ENCODE results near the gene NR2F2.

DNA sequence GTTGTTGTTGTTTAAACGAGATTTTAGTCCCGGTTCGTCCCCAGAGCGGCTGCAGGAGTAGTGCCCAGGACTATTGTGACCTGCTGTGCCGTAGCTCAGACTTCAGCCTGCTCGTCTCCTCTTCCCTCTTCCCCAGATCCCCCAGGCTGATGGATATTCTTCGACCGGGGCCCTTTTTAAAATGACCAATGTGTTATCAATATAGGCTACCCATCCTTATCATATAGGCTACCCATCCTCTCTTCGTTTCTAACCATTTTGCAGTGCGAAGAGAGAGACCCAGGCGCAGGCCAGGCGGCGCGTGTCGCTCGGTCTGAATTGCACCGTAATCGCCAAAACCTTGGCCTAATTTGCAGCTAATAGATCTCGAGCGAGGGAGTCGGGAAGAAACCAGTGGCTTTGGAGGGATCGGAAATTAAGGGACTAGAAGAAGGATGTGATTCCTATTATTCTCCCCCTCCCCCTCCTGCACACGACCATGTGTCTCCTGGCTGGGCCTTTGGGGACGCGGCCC, 23.0 kb downstream of the NR2F2 start:
- TF ChIP-seq EZH2 (IDR thresholded peaks at IDR 0.05), result no peak
- TF ChIP-seq, protein P1, sequence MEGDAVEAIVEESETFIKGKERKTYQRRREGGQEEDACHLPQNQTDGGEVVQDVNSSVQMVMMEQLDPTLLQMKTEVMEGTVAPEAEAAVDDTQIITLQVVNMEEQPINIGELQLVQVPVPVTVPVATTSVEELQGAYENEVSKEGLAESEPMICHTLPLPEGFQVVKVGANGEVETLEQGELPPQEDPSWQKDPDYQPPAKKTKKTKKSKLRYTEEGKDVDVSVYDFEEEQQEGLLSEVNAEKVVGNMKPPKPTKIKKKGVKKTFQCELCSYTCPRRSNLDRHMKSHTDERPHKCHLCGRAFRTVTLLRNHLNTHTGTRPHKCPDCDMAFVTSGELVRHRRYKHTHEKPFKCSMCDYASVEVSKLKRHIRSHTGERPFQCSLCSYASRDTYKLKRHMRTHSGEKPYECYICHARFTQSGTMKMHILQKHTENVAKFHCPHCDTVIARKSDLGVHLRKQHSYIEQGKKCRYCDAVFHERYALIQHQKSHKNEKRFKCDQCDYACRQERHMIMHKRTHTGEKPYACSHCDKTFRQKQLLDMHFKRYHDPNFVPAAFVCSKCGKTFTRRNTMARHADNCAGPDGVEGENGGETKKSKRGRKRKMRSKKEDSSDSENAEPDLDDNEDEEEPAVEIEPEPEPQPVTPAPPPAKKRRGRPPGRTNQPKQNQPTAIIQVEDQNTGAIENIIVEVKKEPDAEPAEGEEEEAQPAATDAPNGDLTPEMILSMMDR (IDR thresholded peaks at IDR 0.05), result no peak
